Measurements from ENCODE around the gene TRMT61A. TPM values are rescaled to one million over a fixed set of nuclear protein-coding genes. Genes with fewer than 3 reads are reported as not detected.

Gene TRMT61A
- total and polyA plus RNA-seq, 10 of the 15 experiments (the other 5 are each of a cell fraction or from before 2014, with no cell fraction given): 0.11 to 21.9 (median 11.4) TPM

DNA sequence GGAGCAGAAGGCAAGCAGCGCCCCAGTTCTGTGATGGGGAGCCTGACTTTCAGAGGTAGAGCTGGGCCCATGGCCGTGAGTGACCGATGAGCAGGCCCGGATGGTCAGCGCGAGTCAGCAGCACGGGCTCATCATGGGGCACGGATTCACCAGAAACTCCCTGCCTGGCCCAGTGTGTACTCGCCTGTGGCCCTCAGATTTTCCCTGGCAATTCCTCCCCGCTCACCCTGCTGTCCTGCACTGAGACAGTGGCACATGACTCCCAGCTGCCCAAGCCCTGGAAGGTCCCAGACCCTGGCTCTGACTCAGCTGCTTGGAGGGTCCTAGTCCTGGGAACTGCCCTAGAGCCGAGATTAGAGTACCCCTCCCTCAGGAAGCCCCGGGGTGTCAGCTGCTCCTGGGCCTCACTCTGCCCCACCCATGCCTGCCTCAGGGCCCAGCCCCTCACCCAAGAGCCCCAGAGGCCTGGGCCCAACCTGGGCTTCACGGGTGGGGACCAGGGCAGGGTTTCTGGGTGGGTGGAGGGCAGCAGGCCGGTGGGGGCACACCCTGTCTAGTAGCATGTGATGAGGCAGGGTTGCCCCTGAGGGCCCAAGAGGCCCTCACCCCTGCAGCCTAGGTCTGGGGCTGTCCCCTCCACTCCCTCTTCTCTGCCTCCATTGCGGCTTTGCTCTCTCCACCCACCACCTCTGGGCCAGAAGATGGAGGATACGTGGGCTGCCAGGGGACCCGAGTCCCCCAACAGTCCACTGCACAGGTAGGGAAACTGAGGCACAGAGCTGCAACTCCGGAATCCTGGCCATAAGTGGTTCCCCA, 8.4 kb downstream of the TRMT61A start (continued):
- TF ChIP-seq, protein P1, sequence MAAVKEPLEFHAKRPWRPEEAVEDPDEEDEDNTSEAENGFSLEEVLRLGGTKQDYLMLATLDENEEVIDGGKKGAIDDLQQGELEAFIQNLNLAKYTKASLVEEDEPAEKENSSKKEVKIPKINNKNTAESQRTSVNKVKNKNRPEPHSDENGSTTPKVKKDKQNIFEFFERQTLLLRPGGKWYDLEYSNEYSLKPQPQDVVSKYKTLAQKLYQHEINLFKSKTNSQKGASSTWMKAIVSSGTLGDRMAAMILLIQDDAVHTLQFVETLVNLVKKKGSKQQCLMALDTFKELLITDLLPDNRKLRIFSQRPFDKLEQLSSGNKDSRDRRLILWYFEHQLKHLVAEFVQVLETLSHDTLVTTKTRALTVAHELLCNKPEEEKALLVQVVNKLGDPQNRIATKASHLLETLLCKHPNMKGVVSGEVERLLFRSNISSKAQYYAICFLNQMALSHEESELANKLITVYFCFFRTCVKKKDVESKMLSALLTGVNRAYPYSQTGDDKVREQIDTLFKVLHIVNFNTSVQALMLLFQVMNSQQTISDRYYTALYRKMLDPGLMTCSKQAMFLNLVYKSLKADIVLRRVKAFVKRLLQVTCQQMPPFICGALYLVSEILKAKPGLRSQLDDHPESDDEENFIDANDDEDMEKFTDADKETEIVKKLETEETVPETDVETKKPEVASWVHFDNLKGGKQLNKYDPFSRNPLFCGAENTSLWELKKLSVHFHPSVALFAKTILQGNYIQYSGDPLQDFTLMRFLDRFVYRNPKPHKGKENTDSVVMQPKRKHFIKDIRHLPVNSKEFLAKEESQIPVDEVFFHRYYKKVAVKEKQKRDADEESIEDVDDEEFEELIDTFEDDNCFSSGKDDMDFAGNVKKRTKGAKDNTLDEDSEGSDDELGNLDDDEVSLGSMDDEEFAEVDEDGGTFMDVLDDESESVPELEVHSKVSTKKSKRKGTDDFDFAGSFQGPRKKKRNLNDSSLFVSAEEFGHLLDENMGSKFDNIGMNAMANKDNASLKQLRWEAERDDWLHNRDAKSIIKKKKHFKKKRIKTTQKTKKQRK (IDR thresholded peaks at IDR 0.05; ENCODE audit: low read depth, low read length): no peak
- TF ChIP-seq, protein P2, sequence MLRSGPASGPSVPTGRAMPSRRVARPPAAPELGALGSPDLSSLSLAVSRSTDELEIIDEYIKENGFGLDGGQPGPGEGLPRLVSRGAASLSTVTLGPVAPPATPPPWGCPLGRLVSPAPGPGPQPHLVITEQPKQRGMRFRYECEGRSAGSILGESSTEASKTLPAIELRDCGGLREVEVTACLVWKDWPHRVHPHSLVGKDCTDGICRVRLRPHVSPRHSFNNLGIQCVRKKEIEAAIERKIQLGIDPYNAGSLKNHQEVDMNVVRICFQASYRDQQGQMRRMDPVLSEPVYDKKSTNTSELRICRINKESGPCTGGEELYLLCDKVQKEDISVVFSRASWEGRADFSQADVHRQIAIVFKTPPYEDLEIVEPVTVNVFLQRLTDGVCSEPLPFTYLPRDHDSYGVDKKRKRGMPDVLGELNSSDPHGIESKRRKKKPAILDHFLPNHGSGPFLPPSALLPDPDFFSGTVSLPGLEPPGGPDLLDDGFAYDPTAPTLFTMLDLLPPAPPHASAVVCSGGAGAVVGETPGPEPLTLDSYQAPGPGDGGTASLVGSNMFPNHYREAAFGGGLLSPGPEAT (IDR thresholded peaks at IDR 0.05; ENCODE audit: low read depth): no peak
- no peak for TF ChIP-seq ZNF274 (IDR thresholded peaks at IDR 0.05; ENCODE audit: insufficient read depth, insufficient read length)
- TF ChIP-seq TARDBP (IDR thresholded peaks at IDR 0.05; ENCODE audit: borderline replicate concordance): no peak
- no peak for TF ChIP-seq WRNIP1 (IDR thresholded peaks at IDR 0.05; ENCODE audit: borderline replicate concordance, low read depth, low read length)
- TF ChIP-seq RAD21 (IDR thresholded peaks at IDR 0.05; ENCODE audit: insufficient read depth, low read depth, low read length): no peak
- no peak for TF ChIP-seq SMC3 (IDR thresholded peaks at IDR 0.05; ENCODE audit: borderline replicate concordance, low read length)
